Stimulated activated naive CD8-positive, alpha-beta T cell treated with anti-CD3 and anti-CD28 coated beads, Interleukin-15, amount 100 ng/mL, for 72 hours (primary cell): ENCODE measurements around the gene ERLEC1.
"Not testable (repeated sequence)": the region's sequence is repeated elsewhere in the genome, so short reads cannot be mapped to it uniquely, and the experiment has no call there.

Source experiments
- ATAC-seq: fragments of 150-1000 bp; cut with Tn5 transposase; 2 replicates; pipeline ENCODE4 v1.10.0; 2021; ENCODE audit warnings: mild to moderate bottlenecking, moderate library complexity
- DNase-seq, 2 donors: peaks; one replicate each; pipeline ENCODE4 v3.0.0; 2021 to 2022
- H3K27ac Mint-ChIP-seq, 2 donors: one replicate each; pipeline ENCODE4 v1.8.0; 2022; ENCODE audit warnings: mild to moderate bottlenecking in 2 of 2, mixed read lengths in 2 of 2, moderate library complexity in 2 of 2
- H3K27me3 Mint-ChIP-seq: one replicate; pipeline ENCODE4 v1.8.0; 2022; ENCODE audit warnings: mixed read lengths
- H3K4me1 Mint-ChIP-seq: one replicate; pipeline ENCODE4 v1.8.0; 2022; ENCODE audit warnings: mild to moderate bottlenecking, mixed read lengths
- H3K4me3 Mint-ChIP-seq, 2 donors: one replicate each; pipeline ENCODE4 v1.8.0; 2022; ENCODE audit warnings: mild to moderate bottlenecking in 2 of 2, mixed read lengths in 2 of 2, moderate library complexity in 1 of 2
- H3K9me3 Mint-ChIP-seq, 2 donors: one replicate each; pipeline ENCODE4 v1.8.0; 2022; ENCODE audit warnings: mixed read lengths in 2 of 2

The ERLEC1 gene

DNA sequence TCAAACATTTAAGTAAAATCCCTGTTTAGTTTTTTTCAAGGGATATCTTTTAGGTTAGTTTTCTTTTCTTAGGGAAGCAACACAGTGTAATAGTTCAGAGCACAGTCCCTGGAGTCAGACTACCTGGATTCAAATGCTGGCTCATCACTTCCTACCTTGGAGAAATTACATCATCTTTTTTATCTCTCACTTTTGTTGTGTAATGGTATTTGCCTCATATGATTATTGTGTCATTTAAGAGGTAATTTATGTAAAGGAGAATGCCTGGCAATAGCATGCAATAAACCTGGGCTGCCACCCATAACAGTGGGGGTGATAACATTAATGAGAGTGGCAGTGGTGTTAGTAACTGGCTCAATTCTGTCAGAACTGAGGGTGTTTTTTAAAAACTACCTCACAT is 26.3 kb downstream of the ERLEC1 start:
- DNase-seq (no peak), ATAC-seq (no peak)
- H3K4me3 Mint-ChIP-seq, result no peak overlapping the region
- no peaks in the 10 kb centered on the region for H3K9me3 Mint-ChIP-seq
- no peaks in the 10 kb centered on the region for H3K27me3 Mint-ChIP-seq
- H3K4me1 Mint-ChIP-seq, result no peaks in the 10 kb centered on the region
- H3K27ac Mint-ChIP-seq, result peak overlapping the region in 1 of 2 donors; percentile 69

GRCh38 chr2:53818854-53819435 is 32.1 kb downstream of the ERLEC1 start:
- H3K4me3 Mint-ChIP-seq, result no peak overlapping the region
- no peaks in the 10 kb centered on the region for H3K9me3 Mint-ChIP-seq
- ATAC-seq, result no peak
- peak overlapping the region in 1 of 2 donors; percentile 16 for H3K27ac Mint-ChIP-seq
- DNase-seq, result no peak
- no peaks in the 10 kb centered on the region for H3K27me3 Mint-ChIP-seq
- H3K4me1 Mint-ChIP-seq, result no peaks in the 10 kb centered on the region

DNA sequence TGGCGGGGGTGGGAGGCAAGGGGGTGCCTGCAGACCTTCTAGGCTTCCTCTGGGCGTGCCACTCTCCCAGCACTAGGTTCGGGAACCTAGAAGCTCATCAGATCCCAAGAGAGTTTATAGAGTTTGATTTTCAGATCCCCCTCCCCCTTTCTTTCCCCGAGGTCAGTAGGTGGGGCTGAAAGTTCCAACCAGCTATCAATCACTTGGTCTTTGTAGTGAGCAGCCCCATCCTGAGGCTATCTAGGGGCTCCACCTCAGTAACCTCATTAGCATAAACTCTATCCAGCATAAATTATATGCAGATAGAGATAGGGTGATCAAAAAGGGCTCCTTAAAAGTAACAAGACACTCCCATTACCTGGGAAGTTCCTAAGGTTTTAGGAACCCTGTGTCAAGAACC is 32.8 kb downstream of the ERLEC1 start:
- DNase-seq (no peak), ATAC-seq (no peak)
- no peak overlapping the region for H3K4me3 Mint-ChIP-seq
- no peaks in the 10 kb centered on the region for H3K9me3 Mint-ChIP-seq
- H3K27me3 Mint-ChIP-seq, result no peaks in the 10 kb centered on the region
- H3K27ac Mint-ChIP-seq, result no peak overlapping the region
- no peaks in the 10 kb centered on the region for H3K4me1 Mint-ChIP-seq

DNA sequence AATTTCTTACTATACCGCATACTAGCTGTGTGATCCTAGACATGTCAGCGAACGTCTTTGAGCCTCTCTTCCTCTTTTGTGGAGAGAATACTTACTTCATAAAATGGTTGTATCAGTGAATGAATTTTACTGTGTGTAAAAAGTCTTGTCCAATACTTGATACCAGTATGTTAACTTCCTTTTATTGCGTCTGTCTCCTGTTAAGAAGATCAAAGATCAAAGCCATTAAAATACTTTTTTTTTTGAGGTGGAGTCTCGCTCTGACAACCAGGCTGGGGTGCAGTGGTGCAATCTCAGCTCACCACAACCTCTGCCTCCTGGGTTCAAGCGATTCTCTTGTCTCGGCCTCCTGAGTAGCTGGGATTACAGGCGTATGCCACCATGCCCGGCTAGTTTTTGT is 33.2 kb downstream of the ERLEC1 start:
- no peaks in the 10 kb centered on the region for H3K4me1 Mint-ChIP-seq

GRCh38 chr2:53820711-53821110 is 33.9 kb downstream of the ERLEC1 start:
- no peak overlapping the region for H3K27ac Mint-ChIP-seq
- H3K4me3 Mint-ChIP-seq, result no peak overlapping the region
- DNase-seq (no peak), ATAC-seq (no peak)
- no peaks in the 10 kb centered on the region for H3K27me3 Mint-ChIP-seq
- H3K9me3 Mint-ChIP-seq, result no peaks in the 10 kb centered on the region
- H3K4me1 Mint-ChIP-seq, result no peaks in the 10 kb centered on the region

More for the DNA sequence above, 33.2 kb downstream of the ERLEC1 start:
- no peak for DNase-seq
- ATAC-seq, result no peak
- Mint-ChIP-seq H3K27ac (no peak overlapping the region), H3K9me3 (no peaks in the 10 kb centered on the region), H3K4me3 (no peak overlapping the region), H3K27me3 (no peaks in the 10 kb centered on the region)

DNA sequence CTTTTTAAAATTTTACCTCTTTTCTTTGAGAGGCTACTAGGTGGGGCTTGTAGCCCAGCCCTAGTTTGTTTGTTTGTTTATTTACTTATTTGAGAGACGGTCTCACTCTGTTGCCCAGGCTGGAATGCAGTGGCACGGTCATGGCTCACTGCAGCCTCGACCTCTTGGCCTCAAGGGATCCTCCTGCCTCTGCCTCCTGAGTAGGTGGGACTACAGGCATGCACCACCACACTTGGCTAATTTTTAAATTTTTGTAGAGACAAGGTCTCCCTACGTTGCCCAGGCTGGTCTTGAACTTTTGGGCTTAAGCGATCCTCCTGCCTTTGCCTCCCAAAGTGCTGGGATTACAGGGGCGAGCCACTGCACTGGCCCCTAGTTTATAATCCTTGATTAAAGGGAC is 35.0 kb downstream of the ERLEC1 start:
- Mint-ChIP-seq H3K27me3 (no peaks in the 10 kb centered on the region), H3K4me1 (no peaks in the 10 kb centered on the region)
- no peak for ATAC-seq

GRCh38 chr2:53823639-53824038 is 36.8 kb downstream of the ERLEC1 start:
- ATAC-seq, result peak; percentile 57
- H3K4me3 Mint-ChIP-seq, H3K4me1 Mint-ChIP-seq, H3K27me3 Mint-ChIP-seq, H3K27ac Mint-ChIP-seq: not testable (repeated sequence)
- peaks cover 4 to 11% of the 10 kb centered on the region in 2 donors for H3K9me3 Mint-ChIP-seq
- DNase-seq, result peak; percentile 12 to 24

More for the DNA sequence above, 35.0 kb downstream of the ERLEC1 start:
- Mint-ChIP-seq H3K9me3 (no peaks in the 10 kb centered on the region), H3K4me3 (no peak overlapping the region), H3K27ac (peak overlapping the region in 1 of 2 donors; percentile 6)
- DNase-seq, result no peak

DNA sequence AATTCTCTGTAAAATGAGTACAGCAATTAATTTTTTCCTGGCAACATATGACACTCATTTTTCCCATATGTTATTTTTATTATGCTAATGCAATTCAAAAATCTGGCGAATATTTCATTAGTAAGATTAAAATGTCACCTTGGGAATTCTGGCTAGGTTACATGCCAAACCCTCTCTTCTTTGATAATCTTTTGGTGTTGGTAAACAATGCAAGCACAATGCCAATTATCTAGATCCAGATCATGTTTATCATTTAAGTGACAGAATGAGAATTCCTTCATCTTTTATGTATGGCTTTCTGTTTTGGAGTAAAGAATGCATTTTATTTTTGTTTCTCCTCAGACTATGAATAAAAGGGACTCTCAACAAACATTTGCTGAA is 39.2 kb downstream of the ERLEC1 start:
- DNase-seq (no peak), ATAC-seq (no peak)
- H3K9me3 Mint-ChIP-seq, result peaks cover 6 to 17% of the 10 kb centered on the region in 2 donors
- H3K27me3 Mint-ChIP-seq, result no peaks in the 10 kb centered on the region
- no peaks in the 10 kb centered on the region for H3K4me1 Mint-ChIP-seq
- no peak overlapping the region for H3K27ac Mint-ChIP-seq
- no peak overlapping the region for H3K4me3 Mint-ChIP-seq

- Mint-ChIP-seq H3K4me1 (no peaks in the 10 kb centered on the region), H3K4me3 (no peak overlapping the region), H3K9me3 (peaks cover 6 to 17% of the 10 kb centered on the region in 2 donors), H3K27me3 (no peaks in the 10 kb centered on the region), H3K27ac (no peak overlapping the region)
- no peak for ATAC-seq
- DNase-seq, result no peak
Measured at GRCh38 chr2:53826587-53827397, 39.9 kb downstream of the ERLEC1 start.

DNA sequence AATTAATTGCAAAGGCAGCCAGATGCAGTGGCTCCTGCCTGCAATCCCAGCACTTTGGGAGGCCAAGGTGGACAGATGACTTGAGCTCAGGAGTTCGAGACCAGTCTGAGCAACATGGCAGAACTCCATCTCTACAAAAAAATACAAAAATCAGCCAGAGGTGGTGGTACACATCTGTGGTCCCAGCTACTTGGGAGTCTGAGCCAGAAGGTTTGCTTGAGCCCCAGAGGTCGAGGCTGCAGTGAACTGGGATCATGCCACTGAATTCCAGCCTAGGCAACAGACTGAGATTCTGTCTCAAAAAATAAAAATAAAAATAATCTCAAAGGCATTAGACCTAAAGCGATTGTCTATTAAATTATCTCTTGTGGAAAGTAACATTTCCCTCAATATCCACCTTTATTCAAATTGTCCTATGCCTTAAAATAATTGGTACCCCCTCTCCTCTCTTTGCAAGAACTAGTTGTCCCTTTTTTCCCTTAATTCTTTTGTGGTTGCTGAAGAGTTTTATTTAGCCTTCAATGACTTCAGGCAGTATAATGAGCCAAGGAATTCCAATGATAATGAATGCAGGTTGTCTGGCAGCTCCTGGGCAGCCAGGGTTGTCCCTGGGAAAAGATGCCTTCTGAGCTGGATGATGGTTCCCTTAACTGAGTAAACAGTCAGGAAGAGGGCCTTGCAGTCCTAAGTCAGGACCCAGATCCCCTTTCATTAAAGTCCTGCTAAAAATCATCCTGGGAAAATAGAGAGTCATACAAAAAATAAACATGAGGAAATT is 40.7 kb downstream of the ERLEC1 start:
- no peak overlapping the region for H3K27ac Mint-ChIP-seq
- H3K4me1 Mint-ChIP-seq, result no peaks in the 10 kb centered on the region
- no peaks in the 10 kb centered on the region for H3K27me3 Mint-ChIP-seq
- H3K9me3 Mint-ChIP-seq, result peaks cover 6 to 17% of the 10 kb centered on the region in 2 donors
- H3K4me3 Mint-ChIP-seq, result no peak overlapping the region
- DNase-seq (no peak), ATAC-seq (no peak)

- H3K9me3 Mint-ChIP-seq, result peaks cover 6 to 17% of the 10 kb centered on the region in 2 donors
- ATAC-seq (no peak), DNase-seq (no peak)
- no peaks in the 10 kb centered on the region for H3K4me1 Mint-ChIP-seq
- peak overlapping the region in 1 of 2 donors; percentile 81 for H3K27ac Mint-ChIP-seq
- H3K4me3 Mint-ChIP-seq, result no peak overlapping the region
- H3K27me3 Mint-ChIP-seq, result no peaks in the 10 kb centered on the region
Measured at GRCh38 chr2:53828331-53828730, 41.5 kb downstream of the ERLEC1 start.

DNA sequence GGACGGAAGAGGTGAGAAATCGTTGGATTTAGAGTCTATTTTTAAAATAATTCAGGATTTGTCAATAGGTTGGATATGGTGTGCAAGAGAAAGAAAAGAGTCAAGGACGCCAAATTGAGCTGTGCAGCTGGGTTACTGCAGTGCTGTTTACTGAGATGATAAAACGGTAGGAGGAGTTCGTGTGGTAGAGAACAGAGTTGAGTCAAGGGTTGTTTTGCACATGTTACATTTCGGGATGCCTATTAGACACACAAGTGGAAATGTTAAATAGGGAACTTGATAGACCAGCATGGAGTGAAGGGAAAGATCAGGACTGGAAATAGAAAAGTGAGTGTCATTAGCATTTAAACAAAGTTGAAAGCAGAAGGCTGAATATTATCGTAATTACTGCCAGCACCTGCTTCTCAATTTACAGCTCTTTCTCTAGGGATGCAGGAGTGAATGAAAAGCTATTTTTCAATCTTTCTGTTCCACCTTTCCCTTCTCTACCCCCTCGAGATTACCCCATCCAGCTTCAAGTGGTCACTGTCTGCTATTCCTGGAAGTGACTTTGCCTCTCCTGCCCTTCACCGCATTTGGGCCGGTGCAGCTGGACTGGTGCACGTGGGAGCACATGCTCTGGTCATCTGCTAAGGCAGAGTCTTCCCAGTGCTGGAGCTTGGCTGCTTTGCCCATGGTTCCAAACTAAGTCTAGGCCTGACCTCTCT is 42.6 kb downstream of the ERLEC1 start:
- Mint-ChIP-seq H3K27me3 (no peaks in the 10 kb centered on the region), H3K27ac (no peak overlapping the region), H3K9me3 (peaks cover 6 to 17% of the 10 kb centered on the region in 2 donors), H3K4me1 (no peaks in the 10 kb centered on the region), H3K4me3 (no peak overlapping the region)
- DNase-seq (no peak), ATAC-seq (no peak)

DNA sequence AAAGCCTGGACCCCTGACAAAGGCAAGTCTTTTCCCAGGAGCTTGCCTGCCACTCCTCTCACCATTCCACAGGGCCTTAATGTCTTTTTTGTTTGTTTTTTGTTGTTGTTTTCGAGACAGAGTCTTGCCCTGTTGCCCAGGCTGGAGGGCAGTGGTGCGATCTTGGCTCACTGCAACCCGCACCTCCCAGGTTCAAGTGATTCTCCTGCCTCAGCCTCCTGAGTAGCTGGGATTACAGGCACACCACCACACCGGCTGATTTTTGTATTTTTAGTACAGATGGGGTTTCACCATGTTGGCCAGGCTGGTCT is 43.1 kb downstream of the ERLEC1 start:
- H3K27me3 Mint-ChIP-seq, H3K4me1 Mint-ChIP-seq, ATAC-seq, H3K27ac Mint-ChIP-seq, H3K4me3 Mint-ChIP-seq, DNase-seq: not testable (repeated sequence)
- peaks cover 6 to 17% of the 10 kb centered on the region in 2 donors for H3K9me3 Mint-ChIP-seq

DNA sequence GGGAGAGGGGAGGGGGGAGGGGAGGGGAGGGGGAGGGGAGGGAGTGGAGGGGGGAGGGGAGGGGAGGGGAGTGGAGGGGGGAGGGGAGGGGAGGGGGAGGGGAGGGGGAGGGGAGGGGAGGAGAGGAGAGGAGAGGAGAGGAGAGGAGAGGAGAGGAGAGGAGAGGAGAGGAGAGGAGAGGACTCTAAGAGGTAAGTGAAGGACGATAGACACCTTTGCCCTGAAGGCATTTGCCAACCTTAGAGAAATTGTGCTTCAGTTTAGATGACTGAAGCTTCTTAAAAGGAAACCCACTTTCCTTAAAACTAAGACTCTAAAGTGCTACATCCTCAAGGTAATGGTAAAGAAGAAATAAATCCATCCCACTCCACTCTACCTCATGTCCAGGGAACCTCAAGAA is 53.7 kb downstream of the ERLEC1 start:
- DNase-seq (no peak), ATAC-seq (peak; percentile 43)
- no peaks in the 10 kb centered on the region for H3K4me1 Mint-ChIP-seq
- no peak overlapping the region for H3K27ac Mint-ChIP-seq
- no peaks in the 10 kb centered on the region for H3K9me3 Mint-ChIP-seq
- no peaks in the 10 kb centered on the region for H3K27me3 Mint-ChIP-seq
- H3K4me3 Mint-ChIP-seq, result no peak overlapping the region

DNA sequence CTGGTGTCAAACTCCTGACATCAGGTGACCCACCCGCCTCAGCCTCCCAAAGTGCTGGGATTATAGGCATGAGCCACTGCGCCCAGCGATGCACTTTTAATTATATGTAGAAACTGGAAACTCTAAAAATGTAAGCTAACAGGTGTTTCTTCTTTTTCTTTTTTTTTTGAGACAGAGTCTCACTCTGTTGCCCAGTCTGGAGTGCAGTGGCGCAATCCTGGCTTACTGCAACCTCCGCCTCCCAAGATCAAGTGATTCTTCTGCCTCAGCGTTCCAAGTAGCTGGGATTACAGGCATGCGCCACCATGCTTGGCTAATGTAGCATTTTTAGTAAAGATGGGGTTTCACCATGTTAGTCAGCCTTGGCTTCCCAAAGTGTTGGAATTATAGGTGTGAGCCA is 54.8 kb downstream of the ERLEC1 start:
- not testable (repeated sequence) for H3K9me3 Mint-ChIP-seq, H3K27me3 Mint-ChIP-seq, H3K27ac Mint-ChIP-seq, ATAC-seq, H3K4me1 Mint-ChIP-seq, H3K4me3 Mint-ChIP-seq, DNase-seq

DNA sequence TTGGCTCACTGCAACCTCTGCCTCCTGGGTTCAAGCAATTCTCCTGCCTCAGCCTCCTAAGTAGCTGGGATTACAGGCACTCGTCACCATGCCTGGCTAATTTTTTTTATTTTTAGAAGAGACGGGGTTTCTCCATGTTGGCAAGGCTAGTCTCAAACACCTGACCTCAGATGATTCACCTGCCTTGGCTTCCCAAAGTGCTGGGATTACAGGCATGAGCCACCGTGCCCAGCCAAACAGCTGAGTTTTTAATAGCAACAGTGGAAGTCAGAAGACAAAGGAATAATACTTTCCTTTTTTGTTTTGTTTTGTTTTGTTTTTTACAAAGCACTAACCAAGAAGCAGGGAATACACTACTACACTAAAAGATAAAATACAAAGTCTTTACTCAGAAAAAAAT is 56.0 kb downstream of the ERLEC1 start:
- no peak overlapping the region for H3K4me3 Mint-ChIP-seq
- no peaks in the 10 kb centered on the region for H3K4me1 Mint-ChIP-seq
- no peak for DNase-seq
- ATAC-seq, result no peak
- H3K27me3 Mint-ChIP-seq, result no peaks in the 10 kb centered on the region
- H3K9me3 Mint-ChIP-seq, result no peaks in the 10 kb centered on the region
- H3K27ac Mint-ChIP-seq, result no peak overlapping the region
